Measurements from ENCODE around the gene DPYD.

Gene DPYD

DNA sequence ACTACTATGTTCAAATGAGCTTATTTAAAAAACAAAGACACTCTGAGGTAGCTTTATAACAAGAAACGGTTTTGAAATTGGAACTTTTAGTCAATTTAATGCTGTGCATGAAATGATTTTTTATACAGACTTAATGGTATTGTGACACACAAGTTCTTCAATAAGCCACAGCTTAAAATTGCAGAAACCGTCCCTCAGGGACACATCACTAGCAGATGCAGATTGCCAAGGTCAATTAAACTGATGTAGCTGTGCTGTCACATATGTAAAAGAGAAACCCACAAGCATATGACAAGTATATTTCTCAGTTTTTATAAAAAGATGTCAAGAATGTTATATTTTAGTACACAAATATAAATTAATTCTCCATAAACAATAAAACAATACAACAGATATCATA is 366.9 kb downstream of the DPYD start:
- Histone ChIP-seq H3K9ac (ENCODE audit: low read length) (no peak overlapping the region), H3K27me3 (ENCODE audit: control insufficient read depth, insufficient read depth, low read length) (no peaks in the 10 kb centered on the region), H3K9me3 (ENCODE audit: control insufficient read depth, insufficient read depth, low read depth, low read length) (no peaks in the 10 kb centered on the region), H3K4me3 (ENCODE audit: low read depth, low read length) (no peak overlapping the region), H3K27ac (ENCODE audit: low read depth, low read length) (no peak overlapping the region), H3K4me1 (ENCODE audit: control insufficient read depth, insufficient read depth, low read length) (no peaks in the 10 kb centered on the region), H3K36me3 (ENCODE audit: control insufficient read depth, insufficient read depth, low read length) (no peaks in the 10 kb centered on the region)

DNA sequence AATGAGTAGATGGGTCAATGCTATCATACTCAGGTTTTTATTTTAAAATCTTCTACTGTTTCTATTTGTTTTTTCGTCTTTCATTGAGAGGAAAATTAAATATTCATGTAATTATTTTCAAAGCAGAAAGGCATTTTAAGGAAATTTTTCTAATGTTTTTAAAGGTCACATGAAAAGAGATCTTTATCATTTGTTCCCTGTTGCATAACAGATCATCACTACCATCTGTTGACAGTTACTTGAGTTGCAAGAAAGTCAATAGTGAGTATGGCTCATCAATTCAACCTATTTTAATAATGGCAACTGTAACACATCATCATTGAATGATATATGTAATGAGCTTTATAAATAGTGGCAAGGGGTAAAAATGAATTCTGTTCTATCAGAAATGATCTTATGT is 369.7 kb downstream of the DPYD start:
- Histone ChIP-seq H3K27ac (ENCODE audit: low read depth, low read length) (no peak overlapping the region), H3K4me1 (ENCODE audit: control insufficient read depth, insufficient read depth, low read length) (no peaks in the 10 kb centered on the region), H3K9me3 (ENCODE audit: control insufficient read depth, insufficient read depth, low read depth, low read length) (no peaks in the 10 kb centered on the region), H3K27me3 (ENCODE audit: control insufficient read depth, insufficient read depth, low read length) (no peaks in the 10 kb centered on the region), H3K9ac (ENCODE audit: low read length) (no peak overlapping the region), H3K36me3 (ENCODE audit: control insufficient read depth, insufficient read depth, low read length) (no peaks in the 10 kb centered on the region), H3K4me3 (ENCODE audit: low read depth, low read length) (no peak overlapping the region)

DNA sequence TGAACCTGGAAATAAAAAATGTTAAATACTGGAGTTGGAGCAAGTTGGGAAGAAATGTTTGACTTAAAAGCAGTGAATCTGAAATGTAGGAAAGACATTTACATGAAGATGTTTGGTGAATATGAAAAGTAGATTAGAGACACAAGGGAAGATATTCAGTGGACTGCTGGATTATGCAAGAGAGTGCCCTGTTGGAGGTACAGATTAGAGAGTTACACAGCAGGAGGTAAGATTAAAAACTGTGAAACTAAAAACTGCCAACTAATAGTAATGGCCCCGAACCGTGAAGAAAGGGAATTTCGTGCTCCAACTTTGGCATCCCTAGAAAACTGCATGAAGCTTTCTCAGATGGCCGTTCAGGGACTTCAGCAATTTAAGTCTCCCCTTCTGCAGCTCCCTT is 375.4 kb downstream of the DPYD start:
- Histone ChIP-seq H3K9ac (ENCODE audit: low read length) (no peak overlapping the region), H3K4me1 (ENCODE audit: control insufficient read depth, insufficient read depth, low read length) (no peaks in the 10 kb centered on the region), H3K36me3 (ENCODE audit: control insufficient read depth, insufficient read depth, low read length) (no peaks in the 10 kb centered on the region), H3K27ac (ENCODE audit: low read depth, low read length) (no peak overlapping the region), H3K27me3 (ENCODE audit: control insufficient read depth, insufficient read depth, low read length) (no peaks in the 10 kb centered on the region), H3K9me3 (ENCODE audit: control insufficient read depth, insufficient read depth, low read depth, low read length) (no peaks in the 10 kb centered on the region), H3K4me3 (ENCODE audit: low read depth, low read length) (no peak overlapping the region)

DNA sequence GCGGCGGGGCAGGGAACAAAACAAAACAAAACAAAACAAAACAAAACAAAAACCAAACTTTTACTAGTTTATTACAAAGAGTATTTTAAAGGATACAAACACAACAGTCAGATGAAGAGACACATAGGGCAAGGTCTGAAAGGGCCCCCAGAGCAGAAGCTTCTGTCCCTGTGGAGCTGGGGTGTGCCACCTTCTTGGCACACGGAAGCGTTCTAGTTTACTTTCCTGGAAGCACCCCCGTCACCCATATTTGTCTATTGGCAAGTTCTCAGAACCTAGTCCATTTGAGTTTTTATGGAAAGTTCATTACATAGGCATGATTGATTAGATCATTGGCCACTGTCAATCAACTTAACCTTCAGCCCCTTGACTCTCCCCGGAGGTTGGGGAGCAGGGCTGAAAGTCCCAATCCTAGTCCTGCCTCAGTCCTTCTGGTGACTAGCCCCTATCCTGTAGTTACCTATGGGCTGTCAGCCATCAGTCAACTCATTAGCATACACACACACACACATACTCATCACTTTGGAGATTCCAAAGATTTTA is 380.4 kb downstream of the DPYD start:
- no peak overlapping the region for H3K4me3 ChIP-seq (ENCODE audit: low read depth, low read length)
- H3K9ac ChIP-seq (ENCODE audit: low read length) = no peak overlapping the region
- H3K9me3 ChIP-seq (ENCODE audit: control insufficient read depth, insufficient read depth, low read depth, low read length) = no peaks in the 10 kb centered on the region
- H3K36me3 ChIP-seq (ENCODE audit: control insufficient read depth, insufficient read depth, low read length) = no peaks in the 10 kb centered on the region
- no peak overlapping the region for H3K27ac ChIP-seq (ENCODE audit: low read depth, low read length)
- H3K27me3 ChIP-seq (ENCODE audit: control insufficient read depth, insufficient read depth, low read length) = no peaks in the 10 kb centered on the region
- H3K4me1 ChIP-seq (ENCODE audit: control insufficient read depth, insufficient read depth, low read length) = no peaks in the 10 kb centered on the region

DNA sequence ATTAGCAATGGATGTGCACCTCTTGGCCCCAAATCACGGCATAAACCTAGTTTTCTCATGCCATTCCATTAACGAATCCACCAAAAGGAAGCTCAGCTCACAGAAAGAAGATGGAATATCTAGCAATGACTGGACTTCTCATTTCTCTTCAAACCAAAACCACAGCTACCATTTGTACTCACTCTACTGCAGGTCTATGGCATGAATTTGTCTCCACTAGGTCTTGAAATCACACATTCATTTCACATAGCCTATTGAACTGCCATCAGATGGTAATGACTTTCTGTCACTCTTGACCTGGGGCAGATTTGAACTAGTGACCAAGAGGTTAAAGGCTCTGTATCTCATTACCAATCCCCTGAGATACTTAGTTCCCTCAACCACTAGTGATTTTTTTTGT is 382.7 kb downstream of the DPYD start:
- no peaks in the 10 kb centered on the region for H3K36me3 ChIP-seq (ENCODE audit: control insufficient read depth, insufficient read depth, low read length)

DNA sequence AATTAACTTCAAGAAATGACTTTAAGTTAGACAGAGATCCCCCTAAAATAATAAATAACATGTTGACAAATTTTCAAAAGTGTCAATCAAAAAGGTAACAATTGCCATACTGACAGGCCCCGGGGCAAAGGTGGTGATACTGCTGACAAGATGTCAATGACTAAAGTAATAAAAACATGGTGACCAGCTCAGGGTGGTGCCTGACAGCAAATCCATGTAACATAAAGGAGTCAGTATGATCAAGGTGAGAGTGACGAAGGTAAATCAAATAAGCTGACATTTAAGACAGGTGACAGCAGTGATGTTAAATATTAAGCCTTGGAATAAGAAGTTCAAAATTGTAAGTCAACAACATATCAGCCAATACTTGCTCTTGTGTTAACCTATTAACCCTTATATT is 387.5 kb downstream of the DPYD start:
- H3K36me3 ChIP-seq (ENCODE audit: control insufficient read depth, insufficient read depth, low read length) = no peaks in the 10 kb centered on the region
- H3K4me3 ChIP-seq (ENCODE audit: low read depth, low read length) = no peak overlapping the region
- no peaks in the 10 kb centered on the region for H3K9me3 ChIP-seq (ENCODE audit: control insufficient read depth, insufficient read depth, low read depth, low read length)
- no peak overlapping the region for H3K9ac ChIP-seq (ENCODE audit: low read length)
- H3K27me3 ChIP-seq (ENCODE audit: control insufficient read depth, insufficient read depth, low read length) = no peaks in the 10 kb centered on the region
- no peaks in the 10 kb centered on the region for H3K4me1 ChIP-seq (ENCODE audit: control insufficient read depth, insufficient read depth, low read length)
- H3K27ac ChIP-seq (ENCODE audit: low read depth, low read length) = no peak overlapping the region

More for the DNA sequence above, 382.7 kb downstream of the DPYD start:
- Histone ChIP-seq H3K4me1 (ENCODE audit: control insufficient read depth, insufficient read depth, low read length) (no peaks in the 10 kb centered on the region), H3K9ac (ENCODE audit: low read length) (no peak overlapping the region), H3K27ac (ENCODE audit: low read depth, low read length) (no peak overlapping the region), H3K27me3 (ENCODE audit: control insufficient read depth, insufficient read depth, low read length) (no peaks in the 10 kb centered on the region), H3K9me3 (ENCODE audit: control insufficient read depth, insufficient read depth, low read depth, low read length) (no peaks in the 10 kb centered on the region), H3K4me3 (ENCODE audit: low read depth, low read length) (no peak overlapping the region)

DNA sequence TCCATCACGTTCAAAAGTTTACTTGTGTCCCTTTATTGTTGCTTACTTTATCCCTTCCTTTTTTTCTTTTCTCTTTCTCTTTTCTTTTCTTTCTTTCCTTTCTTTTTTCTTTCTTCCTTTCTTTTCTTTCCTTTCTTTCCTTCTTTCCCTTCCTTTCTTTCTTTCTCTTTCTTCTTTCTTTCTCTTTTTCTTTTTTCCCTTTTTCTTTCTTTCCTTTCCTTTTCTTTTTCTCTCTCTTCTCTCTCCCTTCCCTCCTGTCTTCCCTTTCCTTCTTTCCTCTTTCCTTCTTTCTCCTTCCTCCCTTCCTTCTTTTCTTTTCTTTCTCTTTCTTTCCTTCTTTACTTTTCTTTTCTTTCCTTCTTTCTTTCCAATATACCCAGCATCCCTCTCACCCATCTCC is 391.2 kb downstream of the DPYD start:
- Histone ChIP-seq H3K9me3 (ENCODE audit: control insufficient read depth, insufficient read depth, low read depth, low read length) (no peaks in the 10 kb centered on the region), H3K27me3 (ENCODE audit: control insufficient read depth, insufficient read depth, low read length) (no peaks in the 10 kb centered on the region), H3K36me3 (ENCODE audit: control insufficient read depth, insufficient read depth, low read length) (no peaks in the 10 kb centered on the region), H3K4me3 (ENCODE audit: low read depth, low read length) (no peak overlapping the region), H3K27ac (ENCODE audit: low read depth, low read length) (no peak overlapping the region), H3K9ac (ENCODE audit: low read length) (no peak overlapping the region), H3K4me1 (ENCODE audit: control insufficient read depth, insufficient read depth, low read length) (no peaks in the 10 kb centered on the region)

DNA sequence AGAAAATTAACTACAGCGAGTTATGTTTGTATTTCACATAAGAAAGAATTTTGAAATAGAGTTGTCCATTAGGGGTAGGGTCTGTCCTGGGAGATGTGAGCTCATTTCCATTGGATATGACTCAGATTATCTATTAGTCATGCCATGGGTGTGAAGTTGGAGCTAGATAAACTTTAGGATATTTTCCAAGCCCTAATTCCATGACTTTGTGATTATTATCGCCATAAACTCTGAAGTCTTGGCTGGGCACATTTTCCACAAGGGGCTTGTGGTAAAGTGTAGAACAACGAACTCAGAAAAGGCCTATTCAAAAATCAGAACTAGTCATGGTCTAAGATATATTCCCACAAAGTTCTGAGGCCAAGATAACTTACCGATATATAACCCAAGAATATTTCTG is 396.6 kb downstream of the DPYD start:
- Histone ChIP-seq H3K36me3 (ENCODE audit: control insufficient read depth, insufficient read depth, low read length) (no peaks in the 10 kb centered on the region), H3K4me3 (ENCODE audit: low read depth, low read length) (no peak overlapping the region), H3K27me3 (ENCODE audit: control insufficient read depth, insufficient read depth, low read length) (no peaks in the 10 kb centered on the region), H3K4me1 (ENCODE audit: control insufficient read depth, insufficient read depth, low read length) (no peaks in the 10 kb centered on the region), H3K27ac (ENCODE audit: low read depth, low read length) (no peak overlapping the region), H3K9me3 (ENCODE audit: control insufficient read depth, insufficient read depth, low read depth, low read length) (peaks cover 3% of the 10 kb centered on the region; the same call in 1 of the 2 replicates), H3K9ac (ENCODE audit: low read length) (no peak overlapping the region)

DNA sequence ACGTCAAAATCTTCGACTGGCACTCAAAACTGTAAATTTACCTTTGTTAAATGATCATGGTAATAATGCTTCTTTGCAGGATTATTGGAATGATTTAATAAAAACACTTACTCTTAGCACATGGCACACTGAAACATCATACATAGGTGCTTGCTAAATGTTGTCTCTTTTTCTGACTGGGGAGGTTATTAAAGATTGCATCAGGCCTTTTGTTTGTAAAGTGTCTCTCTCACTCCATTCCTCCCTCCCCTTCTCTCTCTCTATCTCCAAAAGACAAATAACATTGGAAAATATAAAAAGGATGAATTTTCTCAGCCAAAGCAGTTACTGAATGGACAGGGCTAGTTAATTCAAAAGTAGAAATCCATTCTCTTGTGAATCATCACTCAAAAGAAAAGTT is 404.2 kb downstream of the DPYD start:
- no peaks in the 10 kb centered on the region for H3K27me3 ChIP-seq (ENCODE audit: control insufficient read depth, insufficient read depth, low read length)
- no peak overlapping the region for H3K9ac ChIP-seq (ENCODE audit: low read length)
- H3K9me3 ChIP-seq (ENCODE audit: control insufficient read depth, insufficient read depth, low read depth, low read length) = peaks cover 3% of the 10 kb centered on the region; the same call in 1 of the 2 replicates
- H3K36me3 ChIP-seq (ENCODE audit: control insufficient read depth, insufficient read depth, low read length) = no peaks in the 10 kb centered on the region
- H3K4me1 ChIP-seq (ENCODE audit: control insufficient read depth, insufficient read depth, low read length) = no peaks in the 10 kb centered on the region
- H3K4me3 ChIP-seq (ENCODE audit: low read depth, low read length) = no peak overlapping the region
- no peak overlapping the region for H3K27ac ChIP-seq (ENCODE audit: low read depth, low read length)

DNA sequence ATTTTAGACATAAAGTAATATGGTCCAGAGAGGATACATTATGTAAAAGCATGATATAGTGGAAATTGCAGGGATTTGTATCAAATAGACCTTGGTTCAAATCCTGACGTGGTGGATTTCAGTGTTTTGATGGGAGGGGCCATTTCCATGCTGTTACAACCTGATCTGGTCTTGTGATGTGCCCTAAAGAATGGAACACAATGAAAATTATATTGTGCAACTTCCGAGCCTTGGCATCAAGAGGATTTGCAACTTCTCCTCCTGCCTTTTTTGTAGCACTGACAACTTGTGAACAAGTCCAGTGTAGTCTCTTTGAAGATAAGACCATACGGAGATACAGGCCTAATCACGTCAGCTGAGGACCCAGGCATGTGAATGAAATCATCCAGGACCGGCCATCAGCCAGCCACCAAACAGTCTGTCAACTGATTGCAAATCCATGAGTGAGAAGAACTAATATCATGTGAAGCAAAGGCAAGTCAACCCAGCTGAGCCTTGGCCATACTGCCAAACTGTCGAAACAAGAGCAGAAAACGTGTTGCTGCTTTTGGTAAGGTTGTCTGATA is 412.1 kb downstream of the DPYD start:
- H3K27me3 ChIP-seq (ENCODE audit: control insufficient read depth, insufficient read depth, low read length) = no peaks in the 10 kb centered on the region
- H3K36me3 ChIP-seq (ENCODE audit: control insufficient read depth, insufficient read depth, low read length) = no peaks in the 10 kb centered on the region
- no peak overlapping the region for H3K4me3 ChIP-seq (ENCODE audit: low read depth, low read length)
- H3K9ac ChIP-seq (ENCODE audit: low read length) = no peak overlapping the region
- H3K27ac ChIP-seq (ENCODE audit: low read depth, low read length) = no peak overlapping the region
- no peaks in the 10 kb centered on the region for H3K4me1 ChIP-seq (ENCODE audit: control insufficient read depth, insufficient read depth, low read length)
- no peaks in the 10 kb centered on the region for H3K9me3 ChIP-seq (ENCODE audit: control insufficient read depth, insufficient read depth, low read depth, low read length)

DNA sequence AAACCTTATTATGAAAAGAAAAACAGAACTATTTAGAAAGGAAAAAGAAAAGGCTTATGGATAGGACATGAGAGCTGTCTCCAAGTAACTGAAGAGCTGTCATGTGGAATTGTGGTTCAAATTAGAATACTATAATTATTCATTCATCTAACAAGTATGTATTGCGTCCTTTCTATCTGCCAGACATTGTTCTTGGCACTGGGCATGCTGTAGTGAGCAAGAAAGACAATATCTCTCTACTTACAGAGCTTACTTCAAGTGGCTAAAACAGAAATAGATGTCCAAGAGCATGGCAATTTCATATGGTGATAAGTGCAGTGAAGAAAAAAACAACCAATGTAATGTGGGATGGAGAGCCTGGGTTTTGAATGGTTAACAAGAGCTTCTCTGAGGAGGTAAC is 413.0 kb downstream of the DPYD start:
- no peak overlapping the region for H3K27ac ChIP-seq (ENCODE audit: low read depth, low read length)
- H3K4me3 ChIP-seq (ENCODE audit: low read depth, low read length) = no peak overlapping the region
- H3K36me3 ChIP-seq (ENCODE audit: control insufficient read depth, insufficient read depth, low read length) = no peaks in the 10 kb centered on the region
- no peaks in the 10 kb centered on the region for H3K27me3 ChIP-seq (ENCODE audit: control insufficient read depth, insufficient read depth, low read length)
- H3K4me1 ChIP-seq (ENCODE audit: control insufficient read depth, insufficient read depth, low read length) = no peaks in the 10 kb centered on the region
- H3K9ac ChIP-seq (ENCODE audit: low read length) = no peak overlapping the region
- no peaks in the 10 kb centered on the region for H3K9me3 ChIP-seq (ENCODE audit: control insufficient read depth, insufficient read depth, low read depth, low read length)

DNA sequence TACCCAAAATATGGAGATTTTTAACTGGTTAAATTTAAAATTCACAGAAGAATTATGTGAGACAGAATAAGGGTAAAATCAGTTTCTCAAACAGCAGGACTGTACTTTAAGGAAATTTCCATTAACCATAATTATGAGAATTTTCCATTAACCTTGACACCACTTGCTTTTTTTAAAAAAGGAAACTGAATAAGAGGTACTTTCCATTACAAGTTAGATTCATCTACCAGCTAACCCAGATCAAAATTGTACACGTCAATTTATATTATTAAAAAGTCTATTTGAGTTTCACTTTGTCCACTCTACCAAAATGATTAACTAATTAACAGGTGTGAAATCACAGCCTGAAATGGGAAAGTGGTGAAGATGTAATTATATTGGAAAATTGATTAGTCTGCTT is 414.5 kb downstream of the DPYD start:
- H3K27ac ChIP-seq (ENCODE audit: low read depth, low read length) = no peak overlapping the region
- no peaks in the 10 kb centered on the region for H3K9me3 ChIP-seq (ENCODE audit: control insufficient read depth, insufficient read depth, low read depth, low read length)
- no peak overlapping the region for H3K9ac ChIP-seq (ENCODE audit: low read length)
- H3K4me1 ChIP-seq (ENCODE audit: control insufficient read depth, insufficient read depth, low read length) = no peaks in the 10 kb centered on the region
- no peak overlapping the region for H3K4me3 ChIP-seq (ENCODE audit: low read depth, low read length)
- H3K27me3 ChIP-seq (ENCODE audit: control insufficient read depth, insufficient read depth, low read length) = no peaks in the 10 kb centered on the region
- no peaks in the 10 kb centered on the region for H3K36me3 ChIP-seq (ENCODE audit: control insufficient read depth, insufficient read depth, low read length)
